MM.1S (cell line): ENCODE data around the gene RCSD1.

Experiments
- EZH2 ChIP-seq: fragments of 300-600 bp; sonication (generic); optimal IDR thresholded peaks from 2 replicates; pipeline ENCODE3; 2017; ENCODE audit warnings: low read depth, mild to moderate bottlenecking, antibody characterized with exemption, low read length, mixed read lengths
- TF ChIP-seq, protein P1 (sequence below): fragments of 300-600 bp; sonication (generic); IDR thresholded peaks from 2 replicates; pipeline ENCODE4 v1.5.1; 2016; ENCODE audit warnings: antibody characterized with exemption, low read length, mixed read lengths

DNA sequence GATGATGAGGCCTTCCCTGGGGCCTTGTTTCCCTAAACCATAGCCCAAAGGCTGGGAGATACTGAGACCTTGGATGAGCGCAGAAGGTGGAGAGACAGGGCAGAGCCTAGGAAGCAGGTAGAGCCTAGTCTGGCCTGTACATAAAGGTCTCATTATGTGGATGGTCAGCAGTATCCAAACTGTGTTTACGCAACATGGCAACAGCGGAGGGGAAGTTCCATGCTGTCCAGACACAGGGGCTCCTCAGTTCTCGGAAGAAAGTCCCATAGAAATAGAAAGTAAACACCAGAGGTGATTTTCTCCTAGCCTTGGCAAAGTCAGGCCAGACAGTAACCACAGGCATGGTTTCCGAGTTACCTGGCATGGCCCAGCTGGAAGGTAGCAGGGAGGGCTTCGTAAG is 49.7 kb downstream of the RCSD1 start:
- no peak for TF ChIP-seq EZH2
- TF ChIP-seq, protein P1, sequence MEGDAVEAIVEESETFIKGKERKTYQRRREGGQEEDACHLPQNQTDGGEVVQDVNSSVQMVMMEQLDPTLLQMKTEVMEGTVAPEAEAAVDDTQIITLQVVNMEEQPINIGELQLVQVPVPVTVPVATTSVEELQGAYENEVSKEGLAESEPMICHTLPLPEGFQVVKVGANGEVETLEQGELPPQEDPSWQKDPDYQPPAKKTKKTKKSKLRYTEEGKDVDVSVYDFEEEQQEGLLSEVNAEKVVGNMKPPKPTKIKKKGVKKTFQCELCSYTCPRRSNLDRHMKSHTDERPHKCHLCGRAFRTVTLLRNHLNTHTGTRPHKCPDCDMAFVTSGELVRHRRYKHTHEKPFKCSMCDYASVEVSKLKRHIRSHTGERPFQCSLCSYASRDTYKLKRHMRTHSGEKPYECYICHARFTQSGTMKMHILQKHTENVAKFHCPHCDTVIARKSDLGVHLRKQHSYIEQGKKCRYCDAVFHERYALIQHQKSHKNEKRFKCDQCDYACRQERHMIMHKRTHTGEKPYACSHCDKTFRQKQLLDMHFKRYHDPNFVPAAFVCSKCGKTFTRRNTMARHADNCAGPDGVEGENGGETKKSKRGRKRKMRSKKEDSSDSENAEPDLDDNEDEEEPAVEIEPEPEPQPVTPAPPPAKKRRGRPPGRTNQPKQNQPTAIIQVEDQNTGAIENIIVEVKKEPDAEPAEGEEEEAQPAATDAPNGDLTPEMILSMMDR: no peak
